K562 (cell line): Measurements from ENCODE around the gene EIF3K. TPM values are rescaled to one million over a fixed set of nuclear protein-coding genes. Genes with fewer than 3 reads are reported as not detected.

Experiments
- ATAC-seq: fragments of 200-7000 bp; cut with Tn5 transposase; 3 replicates; pipeline ENCODE4 v1.9.1; 2020; ENCODE audit warnings: moderate library complexity
- BruUV-seq: library from RNA; stranded (reverse); fragments of 400-500 nt; replicated peaks from 2 replicates; lab custom pipeline; 2021; lab: Mats Ljungman, UMichigan
- CTCF ChIA-PET: fragments of 300-600 bp; formaldehyde crosslinking; extraction: SDS; loops from one replicate; lab custom pipeline; 2021; ENCODE audit warnings: low intra/inter-chr PET ratio; lab: Yijun Ruan, JAX
- POLR2A ChIA-PET: fragments of 300-600, 350-650 bp; sonication (Branson Sonifier 250); formaldehyde crosslinking; extraction: SDS; loops from one replicate; lab custom pipeline; 2021; ENCODE audit warnings: antibody characterized with exemption, inconsistent platforms; lab: Yijun Ruan, JAX
- DNase-seq, 4 experiments: peaks; one replicate each; pipeline versions ENCODE4 v3.0.0 to v3.0.0-alpha.2; 2011 to 2018; ENCODE audit warnings: low spot score in 3 of 4, mixed read lengths in 3 of 4; ENCODE audit errors: extremely low read depth in 1 of 4
- FAIRE-seq: peaks from 2 replicates; lab custom pipeline; 2011; peaks lifted over from hg19 to GRCh38; lab: Jason Lieb, UNC
- H2AFZ ChIP-seq: 2 replicates; pipeline ENCODE4 v1.6.0; 2011; ENCODE audit warnings: low read depth, low read length, control low read depth, inconsistent platforms
- H3K27ac ChIP-seq: fragments of 200-600 bp; 3 replicates; pipeline ENCODE4 v1.8.0; 2011; ENCODE audit warnings: low read depth, mild to moderate bottlenecking, control low read depth, inconsistent platforms, low read length, moderate library complexity, mixed read lengths; ENCODE audit errors: extremely low read depth
- H3K27me3 ChIP-seq, 2 experiments: fragments of 300-600 bp in 1 of 2; 2 replicates in 1 of 2; 3 replicates in 1 of 2; pipeline versions ENCODE4 v1.6.0 to v1.8.0; 2011; ENCODE audit warnings: inconsistent platforms in 2 of 2, low read length in 2 of 2, mild to moderate bottlenecking in 1 of 2, mixed read lengths in 1 of 2, moderate library complexity in 1 of 2; ENCODE audit not compliant: control insufficient read depth in 2 of 2, insufficient read depth in 2 of 2
- H3K36me3 ChIP-seq: fragments of 300-600 bp; 3 replicates; pipeline ENCODE4 v1.8.0; 2011; ENCODE audit warnings: mild to moderate bottlenecking, low read length, inconsistent platforms; ENCODE audit not compliant: control insufficient read depth, insufficient read depth
- H3K4me1 ChIP-seq, 2 experiments: fragments of 200-600 bp in 1 of 2; replicated peaks in 1 of 2; 2 replicates in 1 of 2; 3 replicates in 1 of 2; pipeline versions ENCODE4 v1.5.1 to v1.8.0; 2011; ENCODE audit warnings: inconsistent platforms in 2 of 2, low read length in 2 of 2, mild to moderate bottlenecking in 1 of 2, mixed read lengths in 1 of 2, moderate library complexity in 1 of 2; ENCODE audit not compliant: control insufficient read depth in 2 of 2, insufficient read depth in 2 of 2
- H3K4me2 ChIP-seq: 2 replicates; pipeline ENCODE4 v1.6.1; 2011; ENCODE audit warnings: low read length, control low read depth, inconsistent platforms, mixed read lengths; ENCODE audit not compliant: insufficient read depth
- H3K4me3 ChIP-seq: fragments of 200-600 bp; sonication (generic), shearing (Covaris generic); 2 replicates; pipeline ENCODE4 v1.5.1; 2016; ENCODE audit warnings: control low read depth, inconsistent platforms
- H3K79me2 ChIP-seq: fragments of 200-600 bp; 3 replicates; pipeline ENCODE4 v1.8.0; 2011; ENCODE audit warnings: low read length, inconsistent platforms; ENCODE audit not compliant: control insufficient read depth, insufficient read depth
- H3K9ac ChIP-seq, 2 experiments: 2 replicates each; pipeline versions ENCODE4 v1.6.0 to v1.6.1; 2011; ENCODE audit warnings: low read depth in 2 of 2, low read length in 2 of 2, control low read depth in 1 of 2, inconsistent platforms in 1 of 2, mild to moderate bottlenecking in 1 of 2, mixed read lengths in 1 of 2; ENCODE audit not compliant: insufficient read depth in 1 of 2
- H3K9me1 ChIP-seq: one replicate; pipeline ENCODE4 v1.6.0; 2011; ENCODE audit warnings: inconsistent platforms, mild to moderate bottlenecking, low read length, moderate library complexity; ENCODE audit not compliant: control insufficient read depth, insufficient read depth
- H3K9me3 ChIP-seq: replicated peaks from 2 replicates; pipeline ENCODE4 v1.5.1; 2011; ENCODE audit warnings: low read depth, low read length, inconsistent platforms; ENCODE audit not compliant: control insufficient read depth, insufficient read depth
- H4K20me1 ChIP-seq: replicated peaks from 2 replicates; pipeline ENCODE4 v1.6.1; 2011; ENCODE audit warnings: low read length, inconsistent platforms, mixed read lengths; ENCODE audit not compliant: control insufficient read depth, insufficient read depth
- E2F1 ChIP-seq: sonication (generic); formaldehyde crosslinking; IDR thresholded peaks from 2 replicates; pipeline ENCODE4 v1.8.1; 2023; ENCODE audit warnings: mild to moderate bottlenecking, missing genetic modification reagents, moderate library complexity
- KAT2B ChIP-seq: IDR thresholded peaks from one replicate; pipeline ENCODE4 v1.6.1; 2012; ENCODE audit warnings: low read depth, mild to moderate bottlenecking, control low read depth, inconsistent platforms, low read length, moderate library complexity
- PCBP2 ChIP-seq: fragments of 200-400 bp; formaldehyde crosslinking; IDR thresholded peaks from 2 replicates; pipeline ENCODE4 v1.6.1; 2018; ENCODE audit warnings: low read length, low read depth, mild to moderate bottlenecking, moderate library complexity; ENCODE audit not compliant: poor library complexity, severe bottlenecking
- SOX6 ChIP-seq: fragments of 450-650 bp; IDR thresholded peaks from 2 replicates; pipeline ENCODE4 v1.6.1; 2014; ENCODE audit warnings: mild to moderate bottlenecking
- SRSF1 ChIP-seq: fragments of 200-400 bp; formaldehyde crosslinking; IDR thresholded peaks from 2 replicates; pipeline ENCODE4 v1.6.1; 2017; ENCODE audit warnings: mild to moderate bottlenecking, low read depth, low read length, moderate library complexity
- ZBTB49 ChIP-seq: sonication (generic); formaldehyde crosslinking; IDR thresholded peaks from 2 replicates; pipeline ENCODE4 v1.8.0; 2022; ENCODE audit warnings: missing genetic modification reagents, mild to moderate bottlenecking, borderline replicate concordance
- WGBS: fragments of 100-300 bp; shearing (Covaris generic); methylation state at CpG from one replicate; pipeline ENCODE4 v1.1.6; 2016; ENCODE audit warnings: low coverage, mixed read lengths; ENCODE audit not compliant: insufficient coverage; ENCODE audit errors: missing lambda C conversion rate; 5-methylcytosine and 5-hydroxymethylcytosine counted together
- in situ Hi-C: fragments of 300-500 bp; cut with MboI; formaldehyde crosslinking; loops from 4 replicates; pipeline ENCODE4 v1.15.0; 2018; ENCODE audit warnings: inconsistent platforms, mixed read lengths
- intact Hi-C: fragments of 100-400 bp; cut with micrococcal nuclease; formaldehyde crosslinking; loops from 2 replicates; pipeline ENCODE4 v1.14.2; 2022
- polyA plus RNA-seq, 8 experiments: library from polyadenylated mRNA; depleted of rRNA in 4 of 8; stranded (reverse) in 5 of 8; unstranded in 3 of 8; fragments of >200 nt; fragmentation: Nextera tagmentation in 2 of 8; fragmentation: Illumina TruSeq in 1 of 8; extraction: Ambion mirVana in 2 of 8; extraction: Trizol in 1 of 8; gene quantifications; 2 replicates each; pipeline versions ENCODE4 v1.2.1 to v1.2.3, GENCODE V29; 2011 to 2014; ENCODE audit warnings: inconsistent platforms in 1 of 8, missing spikeins in 1 of 8
- total RNA-seq, 7 experiments: library from RNA; depleted of rRNA in 6 of 7; stranded (reverse); fragments of >200 nt in 6 of 7; fragmentation: Illumina TruSeq in 2 of 7; extraction: Trizol in 2 of 7; gene quantifications; 2 replicates each; pipeline versions ENCODE4 v1.2.1 to v1.2.3, GENCODE V29; 2011 to 2021; ENCODE audit warnings: low replicate concordance in 1 of 7

Gene EIF3K
- total and polyA plus RNA-seq, 9 of the 15 experiments (the other 6 are each of a cell fraction or from before 2014, with no cell fraction given): 387 to 1,827 (median 733) TPM

GRCh38 chr19:38577826-38578225 is 41.2 kb upstream of the EIF3K start:
- FAIRE-seq (no peak), ATAC-seq (no peak), DNase-seq (no peak)
- Histone ChIP-seq H3K9me1 (no peaks in the 10 kb centered on the region), H3K4me1 (peaks cover 0 to 7% of the 10 kb centered on the region in 2 experiments; a peak in 2 of 5 replicates), H3K27ac (no peak overlapping the region), H4K20me1 (no peaks in the 10 kb centered on the region), H3K4me2 (no peak overlapping the region), H3K27me3 (no peaks in the 10 kb centered on the region), H3K4me3 (no peak overlapping the region), H3K36me3 (no peaks in the 10 kb centered on the region), H2AFZ (no peak overlapping the region), H3K79me2 (no peaks in the 10 kb centered on the region), H3K9me3 (no peaks in the 10 kb centered on the region), H3K9ac (peak overlapping the region in 1 of 2 experiments; percentile 14; a peak in 1 of 4 replicates)
- BruUV-seq: no TSS peak
- TF ChIP-seq KAT2B (no peak), E2F1 (CRISPR knock-in tag) (no peak), PCBP2 (no peak), SOX6 (no peak), SRSF1 (no peak), ZBTB49 (no peak)
- ChIA-PET POLR2A (no interaction called here), CTCF (no interaction called here)
- intact Hi-C loops: no loop called here
- WGBS: 64% methylated on average over 8 of the region's 11 CpGs
- in situ Hi-C loops: no loop called here
